Measurements from ENCODE around the gene ZNF835. TPM values are rescaled to one million over a fixed set of nuclear protein-coding genes. Genes with fewer than 3 reads are reported as not detected.

ZNF835 gene
- total and polyA plus RNA-seq, 10 of the 15 experiments (the other 5 are each of a cell fraction or from before 2014, with no cell fraction given), result not detected

- H3K9ac ChIP-seq (ENCODE audit: control insufficient read depth, insufficient read depth, low read length), result no peak overlapping the region
- no peak overlapping the region for H3K4me2 ChIP-seq (ENCODE audit: control insufficient read depth, insufficient read depth)
- H2AFZ ChIP-seq (ENCODE audit: control insufficient read depth, low read depth, low read length), result no peak overlapping the region
- FAIRE-seq (no peak), ATAC-seq (no peak), DNase-seq (ENCODE audit: low read depth, low spot score) (no peak)
- ChIA-PET POLR2A (no interaction called here), RAD21 (ENCODE audit: unreplicated experiment) (no interaction called here), SMC1A (ENCODE audit: uncharacterized antibody, unreplicated experiment) (no interaction called here), CTCF (no interaction called here)
- intact Hi-C loops (cut with micrococcal nuclease; ENCODE audit: unreplicated experiment) (no loop called here), in situ Hi-C loops (cut with MboI) (no loop called here)
- H3K27ac ChIP-seq (ENCODE audit: control insufficient read depth, insufficient read depth), result no peak overlapping the region
- H3K4me3 ChIP-seq, result no peak overlapping the region
- no peaks in the 10 kb centered on the region for H3K36me3 ChIP-seq (ENCODE audit: control insufficient read depth in 2 of 2, insufficient read depth in 2 of 2, low read length in 1 of 2)
- H4K20me1 ChIP-seq (ENCODE audit: control insufficient read depth, insufficient read depth), result no peaks in the 10 kb centered on the region
- H3K27me3 ChIP-seq (replicated peaks in 1 of 2; ENCODE audit: control insufficient read depth in 2 of 2, insufficient read depth in 2 of 2, low read length in 1 of 2), result no peaks in the 10 kb centered on the region
- no TSS peak for BruUV-seq (replicated peaks)
- H3K79me2 ChIP-seq (ENCODE audit: control insufficient read depth, insufficient read depth, low read length), result no peaks in the 10 kb centered on the region
- TF ChIP-seq POU2F2 (IDR thresholded peaks at IDR 0.05; ENCODE audit: borderline replicate concordance, low read depth, low read length), result no peak
- TF ChIP-seq CUX1 (IDR thresholded peaks at IDR 0.05; ENCODE audit: insufficient replicate concordance, low read depth, low read length), result no peak
- TF ChIP-seq ZBTB4 (CRISPR knock-in tag; IDR thresholded peaks at IDR 0.05), result no peak
- TF ChIP-seq BCL3 (IDR thresholded peaks at IDR 0.05; ENCODE audit: borderline replicate concordance, insufficient read depth, low read depth, low read length, poor library complexity, severe bottlenecking), result no peak
- TF ChIP-seq RUNX3 (IDR thresholded peaks at IDR 0.05; ENCODE audit: low read length), result no peak
- no peak for TF ChIP-seq CHD4 (IDR thresholded peaks at IDR 0.05)
- no peak for TF ChIP-seq ZZZ3 (IDR thresholded peaks at IDR 0.05; ENCODE audit: control insufficient read depth, insufficient read length, low read depth)
- TF ChIP-seq MEF2B (IDR thresholded peaks at IDR 0.05; ENCODE audit: partially characterized antibody, poor library complexity, severe bottlenecking), result no peak
- TF ChIP-seq SMC3 (IDR thresholded peaks at IDR 0.05; ENCODE audit: borderline replicate concordance, low read length), result no peak
- no peak for TF ChIP-seq ZNF274 (IDR thresholded peaks at IDR 0.05; ENCODE audit: insufficient read depth, insufficient read length)
- TF ChIP-seq ATF3 (IDR thresholded peaks at IDR 0.05; ENCODE audit: borderline replicate concordance, extremely low read depth, low read depth, low read length), result no peak
- H3K4me1 ChIP-seq (ENCODE audit: control insufficient read depth, insufficient read depth, low read length), result no peaks in the 10 kb centered on the region
- H3K9me3 ChIP-seq (replicated peaks; ENCODE audit: control insufficient read depth, insufficient read depth, low read length), result peaks cover 4% of the 10 kb centered on the region; the same call in 1 of the 3 replicates
- 30% methylated on average over 6 of the region's 6 CpGs for WGBS (ENCODE audit: insufficient coverage, insufficient replicate concordance, low lambda C conversion rate, missing lambda C conversion rate)
Measured at GRCh38 chr19:56667311-56667870, 4.2 kb downstream of the ZNF835 start.

All from GM12878 (cell line).